Osteoblast (primary cell): ENCODE data around the gene IFNA13. TPM values are rescaled to one million over a fixed set of nuclear protein-coding genes. Genes with fewer than 3 reads are reported as not detected.

Experiments
- DNase-seq: peaks from one replicate; pipeline ENCODE4 v3.0.0; 2011; ENCODE audit warnings: low spot score, mixed read lengths; ENCODE audit not compliant: insufficient read length; ENCODE audit errors: missing footprints
- H2AFZ ChIP-seq: 2 replicates; pipeline ENCODE4 v1.6.0; 2011; ENCODE audit warnings: mild to moderate bottlenecking, low read length
- H3K27ac ChIP-seq: 2 replicates; pipeline ENCODE4 v1.5.1; 2011; ENCODE audit warnings: mild to moderate bottlenecking, low read depth, low read length, moderate library complexity
- H3K27me3 ChIP-seq: 2 replicates; pipeline ENCODE4 v1.6.0; 2012; ENCODE audit warnings: mild to moderate bottlenecking, control low read depth, inconsistent platforms, low read length, moderate library complexity; ENCODE audit not compliant: insufficient read depth
- H3K36me3 ChIP-seq: 2 replicates; pipeline ENCODE4 v1.5.1; 2011; ENCODE audit warnings: mild to moderate bottlenecking, low read length, control low read depth, moderate library complexity; ENCODE audit not compliant: insufficient read depth
- H3K4me1 ChIP-seq: 2 replicates; pipeline ENCODE4 v1.5.1; 2011; ENCODE audit warnings: mild to moderate bottlenecking, low read length, control low read depth, moderate library complexity; ENCODE audit not compliant: insufficient read depth
- H3K4me2 ChIP-seq: 2 replicates; pipeline ENCODE4 v1.6.0; 2011; ENCODE audit warnings: mild to moderate bottlenecking, low read length; ENCODE audit not compliant: insufficient read depth
- H3K4me3 ChIP-seq: fragments of 200-600 bp; sonication (generic); 3 replicates; pipeline ENCODE4 v1.5.1; 2012; ENCODE audit warnings: mild to moderate bottlenecking, low read length, inconsistent platforms; ENCODE audit not compliant: insufficient read depth
- H3K79me2 ChIP-seq: 2 replicates; pipeline ENCODE4 v1.6.0; 2012; ENCODE audit warnings: mild to moderate bottlenecking, low read length, control low read depth, inconsistent platforms; ENCODE audit not compliant: insufficient read depth
- H3K9me3 ChIP-seq: 2 replicates; pipeline ENCODE4 v1.5.1; 2011; ENCODE audit warnings: low read depth, low read length, control low read depth
- H4K20me1 ChIP-seq: 2 replicates; pipeline ENCODE4 v1.6.0; 2012; ENCODE audit warnings: mild to moderate bottlenecking, low read length, control low read depth; ENCODE audit not compliant: insufficient read depth
- CTCF ChIP-seq: IDR thresholded peaks from 2 replicates; pipeline ENCODE4 v1.5.1; 2011; ENCODE audit warnings: mild to moderate bottlenecking, low read depth, low read length, moderate library complexity; ENCODE audit errors: extremely low read depth
- total RNA-seq: library from RNA; depleted of rRNA; stranded (reverse); fragments of >200 nt; gene quantifications from 2 replicates; pipeline ENCODE4 v1.2.3, GENCODE V29; 2012

IFNA13 gene
- total RNA-seq, 1 donor: not detected

- no peak for DNase-seq
- no peaks in the 10 kb centered on the region for H4K20me1 ChIP-seq
- H3K9me3 ChIP-seq: no peaks in the 10 kb centered on the region
- H3K4me2 ChIP-seq: no peak overlapping the region
- H3K36me3 ChIP-seq: no peaks in the 10 kb centered on the region
- no peaks in the 10 kb centered on the region for H3K4me1 ChIP-seq
- H3K4me3 ChIP-seq: no peak overlapping the region
- no peak overlapping the region for H2AFZ ChIP-seq
- H3K27ac ChIP-seq: no peak overlapping the region
- H3K27me3 ChIP-seq: peaks cover 28% of the 10 kb centered on the region
- TF ChIP-seq CTCF: no peak
- no peaks in the 10 kb centered on the region for H3K79me2 ChIP-seq
Observed at GRCh38 chr9:21413151-21413550, 45.3 kb upstream of the IFNA13 start.

GRCh38 chr9:21412107-21412506 lies 44.2 kb upstream of the IFNA13 start:
- no peak for DNase-seq
- no peak overlapping the region for H3K4me3 ChIP-seq
- H3K4me1 ChIP-seq: no peaks in the 10 kb centered on the region
- no peak for TF ChIP-seq CTCF
- no peak overlapping the region for H2AFZ ChIP-seq
- no peaks in the 10 kb centered on the region for H3K9me3 ChIP-seq
- peaks cover 38% of the 10 kb centered on the region for H3K27me3 ChIP-seq
- no peaks in the 10 kb centered on the region for H3K36me3 ChIP-seq
- H3K27ac ChIP-seq: no peak overlapping the region
- no peaks in the 10 kb centered on the region for H3K79me2 ChIP-seq
- no peaks in the 10 kb centered on the region for H4K20me1 ChIP-seq
- H3K4me2 ChIP-seq: no peak overlapping the region

GRCh38 chr9:21408817-21409216 lies 41.0 kb upstream of the IFNA13 start, which contains the start of gene IFNA8:
IFNA8 (plus strand) TSS chr9:21409117; CDS start chr9:21409177, 60 bp downstream.
- Histone ChIP-seq H3K4me1 (no peaks in the 10 kb centered on the region), H3K9me3 (no peaks in the 10 kb centered on the region), H2AFZ (no peak within 1 kb of the TSS), H3K4me3 (no peak within 1 kb of the TSS), H3K4me2 (no peak within 1 kb of the TSS), H3K27ac (no peak within 1 kb of the TSS), H3K79me2 (no peaks in the 10 kb centered on the region), H4K20me1 (no peaks in the 10 kb centered on the region), H3K27me3 (peaks cover 60% of the 10 kb centered on the region), H3K36me3 (no peaks in the 10 kb centered on the region)
- DNase-seq: no peak
- TF ChIP-seq CTCF: no peak

- Histone ChIP-seq H3K4me3 (no peak overlapping the region), H3K9me3 (no peaks in the 10 kb centered on the region), H2AFZ (no peak overlapping the region), H3K27me3 (peaks cover 55% of the 10 kb centered on the region), H3K4me1 (peaks cover 7% of the 10 kb centered on the region), H3K79me2 (no peaks in the 10 kb centered on the region), H3K27ac (no peak overlapping the region), H3K36me3 (no peaks in the 10 kb centered on the region), H4K20me1 (no peaks in the 10 kb centered on the region), H3K4me2 (no peak overlapping the region)
- DNase-seq: no peak
- TF ChIP-seq CTCF: no peak
Observed at GRCh38 chr9:21404146-21404545, 36.3 kb upstream of the IFNA13 start.
